GM23338 (cell line): ENCODE measurements around the gene NOTO. TPM values are rescaled to one million over a fixed set of nuclear protein-coding genes. Genes with fewer than 3 reads are reported as not detected.

Source experiments
- ATAC-seq: fragments of 200-7000 bp; cut with Tn5 transposase; 3 replicates; pipeline ENCODE4 v1.9.1; 2020
- DNase-seq: peaks from one replicate; pipeline ENCODE4 v3.0.0-alpha.2; 2015; ENCODE audit warnings: low spot score
- H2AFZ ChIP-seq: fragments of 200-600 bp; sonication (generic); 2 replicates; pipeline ENCODE4 v1.8.0; 2016; ENCODE audit warnings: antibody characterized with exemption, mild to moderate bottlenecking, moderate library complexity
- H3F3A ChIP-seq: fragments of 200-600 bp; sonication (generic); replicated peaks from 2 replicates; pipeline ENCODE4 v1.8.0; 2017; ENCODE audit warnings: antibody characterized with exemption, mixed run types, low read depth
- H3K27ac ChIP-seq: fragments of 200-600 bp; sonication (generic); 2 replicates; pipeline ENCODE4 v1.6.1; 2016; ENCODE audit warnings: low read depth
- H3K27me3 ChIP-seq: fragments of 200-600 bp; sonication (generic); 2 replicates; pipeline ENCODE4 v1.8.0; 2016; ENCODE audit warnings: mild to moderate bottlenecking, mixed run types, moderate library complexity; ENCODE audit not compliant: insufficient read depth
- H3K36me3 ChIP-seq: fragments of 200-600 bp; sonication (generic); 2 replicates; pipeline ENCODE4 v1.8.0; 2016; ENCODE audit warnings: mild to moderate bottlenecking; ENCODE audit not compliant: insufficient read depth
- H3K4me1 ChIP-seq: fragments of 200-600 bp; sonication (generic); 2 replicates; pipeline ENCODE4 v1.8.0; 2016; ENCODE audit warnings: mild to moderate bottlenecking, moderate library complexity; ENCODE audit not compliant: insufficient read depth
- H3K4me2 ChIP-seq: fragments of 200-600 bp; sonication (generic); 2 replicates; pipeline ENCODE4 v1.7.1; 2017; ENCODE audit warnings: mixed run types
- H3K4me3 ChIP-seq: fragments of 200-600 bp; sonication (generic); 2 replicates; pipeline ENCODE4 v1.6.1; 2016; ENCODE audit warnings: mixed run types
- H3K79me2 ChIP-seq: fragments of 200-600 bp; sonication (generic); replicated peaks from 2 replicates; pipeline ENCODE4 v1.8.0; 2017; ENCODE audit warnings: mild to moderate bottlenecking; ENCODE audit not compliant: insufficient read depth
- H3K9me2 ChIP-seq: fragments of 200-600 bp; sonication (generic); 2 replicates; pipeline ENCODE4 v1.8.0; 2017; ENCODE audit not compliant: insufficient read depth
- H4K20me1 ChIP-seq: fragments of 200-600 bp; sonication (generic); replicated peaks from 2 replicates; pipeline ENCODE4 v1.8.0; 2017; ENCODE audit warnings: mild to moderate bottlenecking; ENCODE audit not compliant: insufficient read depth
- H3K27ac Mint-ChIP-seq: 2 replicates; pipeline ENCODE4 v1.8.0; 2020; ENCODE audit warnings: inconsistent platforms, mild to moderate bottlenecking, moderate library complexity, mixed read lengths
- H3K27me3 Mint-ChIP-seq: 3 replicates; pipeline ENCODE4 v1.8.0; 2022; ENCODE audit warnings: low read depth, mild to moderate bottlenecking, moderate library complexity, mixed read lengths, inconsistent platforms; ENCODE audit not compliant: insufficient read depth, poor library complexity
- H3K36me3 Mint-ChIP-seq: 3 replicates; pipeline ENCODE4 v1.8.0; 2021; ENCODE audit warnings: low read depth, mild to moderate bottlenecking, inconsistent platforms, moderate library complexity, mixed read lengths
- H3K4me1 Mint-ChIP-seq: 3 replicates; pipeline ENCODE4 v1.8.0; 2020; ENCODE audit warnings: mild to moderate bottlenecking, inconsistent platforms, mixed read lengths
- H3K4me3 Mint-ChIP-seq: 3 replicates; pipeline ENCODE4 v1.8.0; 2021; ENCODE audit warnings: moderate library complexity, mild to moderate bottlenecking, inconsistent platforms, mixed read lengths
- H3K9me3 Mint-ChIP-seq: 3 replicates; pipeline ENCODE4 v1.8.0; 2020; ENCODE audit warnings: moderate library complexity, mild to moderate bottlenecking, inconsistent platforms, mixed read lengths
- CREB1 ChIP-seq: fragments of 250-450 bp; sonication (Bioruptor Pico); IDR thresholded peaks from 2 replicates; pipeline ENCODE4 v1.5.0; 2020; ENCODE audit warnings: low read depth, mild to moderate bottlenecking, moderate library complexity
- EZH2 ChIP-seq: fragments of 200-600 bp; sonication (generic); IDR thresholded peaks from one replicate; pipeline ENCODE4 v1.8.0; 2017; ENCODE audit warnings: antibody characterized with exemption, mild to moderate bottlenecking, low read depth; ENCODE audit not compliant: unreplicated experiment
- EZH2phosphoT487 ChIP-seq: fragments of 200-600 bp; sonication (generic); IDR thresholded peaks from one replicate; pipeline ENCODE4 v1.8.1; 2018; ENCODE audit warnings: antibody characterized with exemption; ENCODE audit not compliant: unreplicated experiment
- JUNB ChIP-seq: IDR thresholded peaks from one replicate; pipeline ENCODE4 v1.6.1; 2016; ENCODE audit warnings: antibody characterized with exemption; ENCODE audit not compliant: unreplicated experiment
- NANOG ChIP-seq: IDR thresholded peaks from 2 replicates; pipeline ENCODE4 v1.6.1; 2016; ENCODE audit warnings: antibody characterized with exemption, borderline replicate concordance
- POLR2AphosphoS5 ChIP-seq: IDR thresholded peaks from 2 replicates; pipeline ENCODE4 v1.6.1; 2016; ENCODE audit warnings: antibody characterized with exemption, low read depth
- REST ChIP-seq: IDR thresholded peaks from one replicate; pipeline ENCODE4 v1.6.1; 2018; ENCODE audit warnings: antibody characterized with exemption; ENCODE audit not compliant: unreplicated experiment
- STAT1 ChIP-seq: IDR thresholded peaks from one replicate; pipeline ENCODE4 v1.6.1; 2016; ENCODE audit warnings: antibody characterized with exemption; ENCODE audit not compliant: unreplicated experiment
- ZNF114 ChIP-seq: fragments of 250-450 bp; sonication (Bioruptor Pico); IDR thresholded peaks from 2 replicates; pipeline ENCODE4 v1.5.0; 2020; ENCODE audit warnings: mild to moderate bottlenecking, moderate library complexity
- ZNF331 ChIP-seq: fragments of 250-450 bp; sonication (Bioruptor Pico); IDR thresholded peaks from 2 replicates; pipeline ENCODE4 v1.5.0; 2020; ENCODE audit warnings: low read depth, mild to moderate bottlenecking, moderate library complexity
- polyA plus RNA-seq: library from polyadenylated mRNA; unstranded; fragments of >200 nt; fragmentation: Nextera tagmentation; extraction: Ambion mirVana; gene quantifications from 2 replicates; pipeline ENCODE4 v1.2.1, GENCODE V29; 2016
- total RNA-seq: library from RNA; depleted of rRNA; stranded (reverse); fragments of >200 nt; shearing (Covaris generic); gene quantifications from 2 replicates; pipeline ENCODE4 v1.2.3, GENCODE V29; 2014
- TF ChIP-seq, protein P1 (sequence below), 2 experiments: fragments of 200-600 bp in 1 of 2; sonication (generic) in 1 of 2; conservative IDR thresholded peaks; 2 replicates each; pipeline versions ENCODE4 v1.5.1 to v1.6.1; 2016 to 2017; ENCODE audit warnings: antibody characterized with exemption in 2 of 2, low read depth in 2 of 2, mild to moderate bottlenecking in 2 of 2, moderate library complexity in 1 of 2
- TF ChIP-seq, protein P2 (sequence below): IDR thresholded peaks from 2 replicates; pipeline ENCODE4 v1.6.1; 2016; ENCODE audit warnings: antibody characterized with exemption
- TF ChIP-seq, protein P3 (sequence below): fragments of 250-450 bp; sonication (Bioruptor Pico); IDR thresholded peaks from 2 replicates; pipeline ENCODE4 v1.5.0; 2020; ENCODE audit warnings: mild to moderate bottlenecking, moderate library complexity

The NOTO gene
- total and polyA plus RNA-seq, 2 experiments from 2014 or later, result 0.06 to 0.73 TPM

- Histone ChIP-seq H3K4me2 (no peak overlapping the region), H3K4me3 (no peak overlapping the region), H2AFZ (no peak overlapping the region), H3K9me2 (no peaks in the 10 kb centered on the region), H4K20me1 (peaks cover 28% of the 10 kb centered on the region), H3K36me3 (peaks cover 4% of the 10 kb centered on the region; the same call in 1 of the 2 replicates), H3K27me3 (no peaks in the 10 kb centered on the region), H3K27ac (no peak overlapping the region), H3K79me2 (no peaks in the 10 kb centered on the region), H3F3A (peaks cover 11% of the 10 kb centered on the region; the same call in 1 of the 2 replicates), H3K4me1 (peaks cover 5% of the 10 kb centered on the region; the same call in 1 of the 2 replicates)
- TF ChIP-seq REST, result no peak
- TF ChIP-seq, protein P1, sequence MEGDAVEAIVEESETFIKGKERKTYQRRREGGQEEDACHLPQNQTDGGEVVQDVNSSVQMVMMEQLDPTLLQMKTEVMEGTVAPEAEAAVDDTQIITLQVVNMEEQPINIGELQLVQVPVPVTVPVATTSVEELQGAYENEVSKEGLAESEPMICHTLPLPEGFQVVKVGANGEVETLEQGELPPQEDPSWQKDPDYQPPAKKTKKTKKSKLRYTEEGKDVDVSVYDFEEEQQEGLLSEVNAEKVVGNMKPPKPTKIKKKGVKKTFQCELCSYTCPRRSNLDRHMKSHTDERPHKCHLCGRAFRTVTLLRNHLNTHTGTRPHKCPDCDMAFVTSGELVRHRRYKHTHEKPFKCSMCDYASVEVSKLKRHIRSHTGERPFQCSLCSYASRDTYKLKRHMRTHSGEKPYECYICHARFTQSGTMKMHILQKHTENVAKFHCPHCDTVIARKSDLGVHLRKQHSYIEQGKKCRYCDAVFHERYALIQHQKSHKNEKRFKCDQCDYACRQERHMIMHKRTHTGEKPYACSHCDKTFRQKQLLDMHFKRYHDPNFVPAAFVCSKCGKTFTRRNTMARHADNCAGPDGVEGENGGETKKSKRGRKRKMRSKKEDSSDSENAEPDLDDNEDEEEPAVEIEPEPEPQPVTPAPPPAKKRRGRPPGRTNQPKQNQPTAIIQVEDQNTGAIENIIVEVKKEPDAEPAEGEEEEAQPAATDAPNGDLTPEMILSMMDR (conservative IDR thresholded peaks at IDR 0.05; ENCODE audit: low read depth in 2 of 2), result no peak
- TF ChIP-seq POLR2AphosphoS5, result no peak; the same call in 1 of the 2 replicates
- TF ChIP-seq, protein P2, sequence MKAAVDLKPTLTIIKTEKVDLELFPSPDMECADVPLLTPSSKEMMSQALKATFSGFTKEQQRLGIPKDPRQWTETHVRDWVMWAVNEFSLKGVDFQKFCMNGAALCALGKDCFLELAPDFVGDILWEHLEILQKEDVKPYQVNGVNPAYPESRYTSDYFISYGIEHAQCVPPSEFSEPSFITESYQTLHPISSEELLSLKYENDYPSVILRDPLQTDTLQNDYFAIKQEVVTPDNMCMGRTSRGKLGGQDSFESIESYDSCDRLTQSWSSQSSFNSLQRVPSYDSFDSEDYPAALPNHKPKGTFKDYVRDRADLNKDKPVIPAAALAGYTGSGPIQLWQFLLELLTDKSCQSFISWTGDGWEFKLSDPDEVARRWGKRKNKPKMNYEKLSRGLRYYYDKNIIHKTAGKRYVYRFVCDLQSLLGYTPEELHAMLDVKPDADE, result no peak
- TF ChIP-seq STAT1, result no peak
- TF ChIP-seq EZH2phosphoT487, result no peak
- TF ChIP-seq, protein P3, sequence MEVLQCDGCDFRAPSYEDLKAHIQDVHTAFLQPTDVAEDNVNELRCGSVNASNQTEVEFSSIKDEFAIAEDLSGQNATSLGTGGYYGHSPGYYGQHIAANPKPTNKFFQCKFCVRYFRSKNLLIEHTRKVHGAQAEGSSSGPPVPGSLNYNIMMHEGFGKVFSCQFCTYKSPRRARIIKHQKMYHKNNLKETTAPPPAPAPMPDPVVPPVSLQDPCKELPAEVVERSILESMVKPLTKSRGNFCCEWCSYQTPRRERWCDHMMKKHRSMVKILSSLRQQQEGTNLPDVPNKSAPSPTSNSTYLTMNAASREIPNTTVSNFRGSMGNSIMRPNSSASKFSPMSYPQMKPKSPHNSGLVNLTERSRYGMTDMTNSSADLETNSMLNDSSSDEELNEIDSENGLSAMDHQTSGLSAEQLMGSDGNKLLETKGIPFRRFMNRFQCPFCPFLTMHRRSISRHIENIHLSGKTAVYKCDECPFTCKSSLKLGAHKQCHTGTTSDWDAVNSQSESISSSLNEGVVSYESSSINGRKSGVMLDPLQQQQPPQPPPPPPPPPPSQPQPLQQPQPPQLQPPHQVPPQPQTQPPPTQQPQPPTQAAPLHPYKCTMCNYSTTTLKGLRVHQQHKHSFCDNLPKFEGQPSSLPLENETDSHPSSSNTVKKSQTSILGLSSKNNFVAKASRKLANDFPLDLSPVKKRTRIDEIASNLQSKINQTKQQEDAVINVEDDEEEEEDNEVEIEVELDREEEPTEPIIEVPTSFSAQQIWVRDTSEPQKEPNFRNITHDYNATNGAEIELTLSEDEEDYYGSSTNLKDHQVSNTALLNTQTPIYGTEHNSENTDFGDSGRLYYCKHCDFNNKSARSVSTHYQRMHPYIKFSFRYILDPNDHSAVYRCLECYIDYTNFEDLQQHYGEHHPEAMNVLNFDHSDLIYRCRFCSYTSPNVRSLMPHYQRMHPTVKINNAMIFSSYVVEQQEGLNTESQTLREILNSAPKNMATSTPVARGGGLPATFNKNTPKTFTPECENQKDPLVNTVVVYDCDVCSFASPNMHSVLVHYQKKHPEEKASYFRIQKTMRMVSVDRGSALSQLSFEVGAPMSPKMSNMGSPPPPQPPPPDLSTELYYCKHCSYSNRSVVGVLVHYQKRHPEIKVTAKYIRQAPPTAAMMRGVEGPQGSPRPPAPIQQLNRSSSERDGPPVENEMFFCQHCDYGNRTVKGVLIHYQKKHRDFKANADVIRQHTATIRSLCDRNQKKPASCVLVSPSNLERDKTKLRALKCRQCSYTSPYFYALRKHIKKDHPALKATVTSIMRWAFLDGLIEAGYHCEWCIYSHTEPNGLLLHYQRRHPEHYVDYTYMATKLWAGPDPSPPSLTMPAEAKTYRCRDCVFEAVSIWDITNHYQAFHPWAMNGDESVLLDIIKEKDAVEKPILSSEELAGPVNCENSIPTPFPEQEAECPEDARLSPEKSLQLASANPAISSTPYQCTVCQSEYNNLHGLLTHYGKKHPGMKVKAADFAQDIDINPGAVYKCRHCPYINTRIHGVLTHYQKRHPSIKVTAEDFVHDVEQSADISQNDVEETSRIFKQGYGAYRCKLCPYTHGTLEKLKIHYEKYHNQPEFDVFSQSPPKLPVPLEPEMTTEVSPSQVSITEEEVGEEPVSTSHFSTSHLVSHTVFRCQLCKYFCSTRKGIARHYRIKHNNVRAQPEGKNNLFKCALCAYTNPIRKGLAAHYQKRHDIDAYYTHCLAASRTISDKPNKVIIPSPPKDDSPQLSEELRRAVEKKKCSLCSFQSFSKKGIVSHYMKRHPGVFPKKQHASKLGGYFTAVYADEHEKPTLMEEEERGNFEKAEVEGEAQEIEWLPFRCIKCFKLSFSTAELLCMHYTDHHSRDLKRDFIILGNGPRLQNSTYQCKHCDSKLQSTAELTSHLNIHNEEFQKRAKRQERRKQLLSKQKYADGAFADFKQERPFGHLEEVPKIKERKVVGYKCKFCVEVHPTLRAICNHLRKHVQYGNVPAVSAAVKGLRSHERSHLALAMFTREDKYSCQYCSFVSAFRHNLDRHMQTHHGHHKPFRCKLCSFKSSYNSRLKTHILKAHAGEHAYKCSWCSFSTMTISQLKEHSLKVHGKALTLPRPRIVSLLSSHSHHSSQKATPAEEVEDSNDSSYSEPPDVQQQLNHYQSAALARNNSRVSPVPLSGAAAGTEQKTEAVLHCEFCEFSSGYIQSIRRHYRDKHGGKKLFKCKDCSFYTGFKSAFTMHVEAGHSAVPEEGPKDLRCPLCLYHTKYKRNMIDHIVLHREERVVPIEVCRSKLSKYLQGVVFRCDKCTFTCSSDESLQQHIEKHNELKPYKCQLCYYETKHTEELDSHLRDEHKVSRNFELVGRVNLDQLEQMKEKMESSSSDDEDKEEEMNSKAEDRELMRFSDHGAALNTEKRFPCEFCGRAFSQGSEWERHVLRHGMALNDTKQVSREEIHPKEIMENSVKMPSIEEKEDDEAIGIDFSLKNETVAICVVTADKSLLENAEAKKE (CRISPR knock-in tag), result no peak
- no peak for TF ChIP-seq ZNF331 (CRISPR knock-in tag)
- TF ChIP-seq ZNF114 (CRISPR knock-in tag), result no peak
- no peak for TF ChIP-seq JUNB
- no peak for TF ChIP-seq CREB1
- TF ChIP-seq NANOG, result no peak
- no peak for TF ChIP-seq EZH2
- H3K9me3 Mint-ChIP-seq, result no peaks in the 10 kb centered on the region
- peak; percentile 31 for ATAC-seq
- H3K36me3 Mint-ChIP-seq, result peaks cover 47% of the 10 kb centered on the region
- DNase-seq, result no peak
- peaks cover 18% of the 10 kb centered on the region; the same call in 2 of the 3 replicates for H3K4me1 Mint-ChIP-seq
- H3K4me3 Mint-ChIP-seq, result no peak overlapping the region
- peaks cover 14% of the 10 kb centered on the region for H3K27me3 Mint-ChIP-seq
- H3K27ac Mint-ChIP-seq, result no peak overlapping the region
Observed at GRCh38 chr2:73255007-73255644, 52.8 kb downstream of the NOTO start.
